Hematopoietic multipotent progenitor cell treated with erythropoietin and hydrocortisone succinate and interleukin-3 and kit ligand, for 15 days (in vitro differentiated cells): ENCODE data around the gene ABCC10.
"Not testable (repeated sequence)": the region's sequence is repeated elsewhere in the genome, so short reads cannot be mapped to it uniquely, and the experiment has no call there.

ENCODE experiments used
- DNase-seq: peaks from one replicate; pipeline ENCODE4 v3.0.0-alpha.2; 2015; ENCODE audit warnings: low spot score

Gene ABCC10

GRCh38 chr6:43496370-43497128 is 69.2 kb downstream of the ABCC10 start:
- DNase-seq = no peak

- no peak for DNase-seq
These were observed 69.7 kb downstream of the ABCC10 start for GRCh38 chr6:43497129-43497396.

GRCh38 chr6:43497689-43498088 is 70.3 kb downstream of the ABCC10 start:
- no peak for DNase-seq

GRCh38 chr6:43498291-43498690 is 71.0 kb downstream of the ABCC10 start:
- not testable (repeated sequence) for DNase-seq

- DNase-seq = no peak
These were observed 71.9 kb downstream of the ABCC10 start for GRCh38 chr6:43499028-43499815.
